22Rv1 (cell line): ENCODE results near the gene PARS2.

Source experiments
- CTCF ChIP-seq: fragments of 450-650 bp; IDR thresholded peaks from 2 replicates; pipeline ENCODE4 v1.5.1; 2017; ENCODE audit warnings: mild to moderate bottlenecking
- ZFX ChIP-seq: fragments of 450-650 bp; IDR thresholded peaks from 2 replicates; pipeline ENCODE4 v1.6.1; 2017; ENCODE audit warnings: antibody characterized with exemption, borderline replicate concordance

DNA sequence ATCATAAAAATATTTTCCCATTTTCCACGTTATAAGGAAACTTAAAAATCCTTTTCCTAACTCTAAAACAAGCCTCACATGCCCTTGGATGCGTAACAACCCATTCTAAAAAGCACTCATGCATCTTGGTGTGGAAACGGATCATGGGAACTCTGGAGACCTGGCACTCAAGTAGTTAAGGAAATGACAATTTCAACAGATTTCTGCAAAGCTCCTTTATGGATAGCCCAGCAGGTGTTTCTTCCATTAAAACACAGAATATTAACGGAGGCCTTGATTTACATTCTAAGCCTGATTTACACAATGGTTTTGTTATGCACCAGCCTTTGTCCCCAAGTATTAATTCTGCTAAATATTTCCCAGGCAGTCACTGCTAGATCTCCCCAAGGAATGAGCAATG lies 12.9 kb downstream of the PARS2 start:
- no peak for TF ChIP-seq CTCF
- TF ChIP-seq ZFX: no peak
